GM19238 (cell line): Measurements from ENCODE around the gene NLRP14.

Experiments
- DNase-seq: peaks from one replicate; pipeline ENCODE4 v3.0.0; 2011; ENCODE audit warnings: low spot score; ENCODE audit not compliant: insufficient read length

NLRP14 gene

GRCh38 chr11:7057641-7058040 lies 37.4 kb downstream of the NLRP14 start:
- DNase-seq: no peak

GRCh38 chr11:7060868-7061267 lies 40.6 kb downstream of the NLRP14 start:
- DNase-seq: no peak

- DNase-seq: no peak
These were observed 42.3 kb downstream of the NLRP14 start for GRCh38 chr11:7062534-7062933.

- no peak for DNase-seq
These were observed 52.2 kb downstream of the NLRP14 start for GRCh38 chr11:7072401-7073028.

- DNase-seq: no peak
These were observed 56.8 kb downstream of the NLRP14 start for GRCh38 chr11:7077101-7077500.

- DNase-seq: no peak
These were observed 59.4 kb downstream of the NLRP14 start for GRCh38 chr11:7079545-7080135.

GRCh38 chr11:7080900-7081299 lies 60.6 kb downstream of the NLRP14 start:
- DNase-seq: no peak

GRCh38 chr11:7081441-7081840 lies 61.2 kb downstream of the NLRP14 start:
- DNase-seq: no peak

GRCh38 chr11:7088921-7089320 lies 68.6 kb downstream of the NLRP14 start, which contains the start of gene RBMXL2:
Gene RBMXL2, plus strand, starts transcription at chr11:7088998. Its CDS starts 123 bp downstream, at chr11:7089121.
- no peak for DNase-seq

GRCh38 chr11:7089328-7090251 lies 69.3 kb downstream of the NLRP14 start:
- DNase-seq: no peak

GRCh38 chr11:7098235-7098832 lies 78.1 kb downstream of the NLRP14 start:
- peak; percentile 19 for DNase-seq

GRCh38 chr11:7115780-7116179 lies 95.5 kb downstream of the NLRP14 start:
- no peak for DNase-seq

- no peak for DNase-seq
These were observed 96.1 kb downstream of the NLRP14 start for GRCh38 chr11:7116370-7116769.
